GM12878 (cell line): ENCODE data around the gene SMARCB1. TPM values are rescaled to one million over a fixed set of nuclear protein-coding genes. Genes with fewer than 3 reads are reported as not detected.

ENCODE experiments used
- ATAC-seq: fragments of 200-7000 bp; cut with Tn5 transposase; 3 replicates; pipeline ENCODE4 v1.9.1; 2020; ENCODE audit warnings: mild to moderate bottlenecking, moderate library complexity
- BruUV-seq: library from RNA; stranded (reverse); fragments of 400-500 nt; replicated peaks from 2 replicates; lab custom pipeline; 2021; lab: Mats Ljungman, UMichigan
- CTCF ChIA-PET: fragments of 300-600 bp; sonication (Branson Sonifier 250); formaldehyde crosslinking; extraction: SDS; loops from one replicate; lab custom pipeline; 2021; ENCODE audit warnings: inconsistent platforms; lab: Yijun Ruan, JAX
- POLR2A ChIA-PET: fragments of 350-600 bp; formaldehyde crosslinking; extraction: SDS; loops from one replicate; lab custom pipeline; 2021; ENCODE audit warnings: inconsistent platforms; lab: Charles Lee
- RAD21 ChIA-PET: fragments of 300-600 bp; sonication (Branson Sonifier 250); formaldehyde crosslinking; loops from one replicate; lab custom pipeline; 2023; ENCODE audit warnings: antibody characterized with exemption; ENCODE audit not compliant: unreplicated experiment; lab: Charles Lee
- SMC1A ChIA-PET: fragments of 300-600 bp; sonication (Branson Sonifier 250); formaldehyde crosslinking; loops from one replicate; lab custom pipeline; 2023; ENCODE audit not compliant: unreplicated experiment, uncharacterized antibody; lab: Charles Lee
- DNase-seq: peaks from one replicate; pipeline ENCODE4 v3.0.0-alpha.2; 2011; ENCODE audit warnings: low read depth, low spot score
- FAIRE-seq: peaks from 3 replicates; lab custom pipeline; 2011; peaks lifted over from hg19 to GRCh38; lab: Jason Lieb, UNC
- H2AFZ ChIP-seq: 2 replicates; pipeline ENCODE4 v1.6.0; 2011; ENCODE audit warnings: low read depth, low read length, control low read depth; ENCODE audit not compliant: control insufficient read depth
- H3K27ac ChIP-seq: 2 replicates; pipeline ENCODE4 v1.5.1; 2011; ENCODE audit warnings: control low read depth; ENCODE audit not compliant: control insufficient read depth, insufficient read depth
- H3K27me3 ChIP-seq, 2 experiments: replicated peaks in 1 of 2; 2 replicates each; pipeline versions ENCODE4 v1.6.0 to v1.6.1; 2011; ENCODE audit warnings: low read length in 1 of 2; ENCODE audit not compliant: control insufficient read depth in 2 of 2, insufficient read depth in 2 of 2
- H3K36me3 ChIP-seq, 2 experiments: 2 replicates each; pipeline ENCODE4 v1.5.1; 2011; ENCODE audit warnings: low read length in 1 of 2; ENCODE audit not compliant: control insufficient read depth in 2 of 2, insufficient read depth in 2 of 2
- H3K4me1 ChIP-seq: 2 replicates; pipeline ENCODE4 v1.6.1; 2011; ENCODE audit warnings: mild to moderate bottlenecking, low read length, moderate library complexity, mixed read lengths; ENCODE audit not compliant: control insufficient read depth, insufficient read depth
- H3K4me2 ChIP-seq: 2 replicates; pipeline ENCODE4 v1.6.0; 2011; ENCODE audit warnings: control low read depth; ENCODE audit not compliant: control insufficient read depth, insufficient read depth
- H3K4me3 ChIP-seq: fragments of 200-600 bp; sonication (generic); 2 replicates; pipeline ENCODE4 v1.5.1; 2016
- H3K79me2 ChIP-seq: 2 replicates; pipeline ENCODE4 v1.6.0; 2011; ENCODE audit warnings: low read length; ENCODE audit not compliant: control insufficient read depth, insufficient read depth
- H3K9ac ChIP-seq: 2 replicates; pipeline ENCODE4 v1.8.0; 2011; ENCODE audit warnings: low read length, control low read depth, mixed read lengths; ENCODE audit not compliant: control insufficient read depth, insufficient read depth
- H3K9me3 ChIP-seq: replicated peaks from 3 replicates; pipeline ENCODE4 v1.5.1; 2011; ENCODE audit warnings: mild to moderate bottlenecking, low read length; ENCODE audit not compliant: control insufficient read depth, insufficient read depth
- H4K20me1 ChIP-seq: 2 replicates; pipeline ENCODE4 v1.6.0; 2011; ENCODE audit not compliant: control insufficient read depth, insufficient read depth
- BCL11A ChIP-seq: IDR thresholded peaks from 2 replicates; pipeline ENCODE4 v1.6.1; 2011; ENCODE audit warnings: low read depth, low read length
- BMI1 ChIP-seq: fragments of 450-650 bp; IDR thresholded peaks from 2 replicates; pipeline ENCODE4 v1.6.1; 2016; ENCODE audit warnings: mild to moderate bottlenecking, moderate library complexity, borderline replicate concordance
- GATAD2B ChIP-seq: fragments of 450-650 bp; conservative IDR thresholded peaks from 2 replicates; pipeline ENCODE4 v1.6.1; 2017; ENCODE audit warnings: low read depth, mild to moderate bottlenecking, moderate library complexity
- IRF4 ChIP-seq: IDR thresholded peaks from 2 replicates; pipeline ENCODE4 v1.6.1; 2011; ENCODE audit warnings: low read depth, low read length
- KAT2A ChIP-seq: conservative IDR thresholded peaks from 2 replicates; pipeline ENCODE4 v1.6.1; 2011; ENCODE audit warnings: low read depth, low read length; ENCODE audit not compliant: control insufficient read depth
- NFYA ChIP-seq: IDR thresholded peaks from 2 replicates; pipeline ENCODE4 v1.6.1; 2011; ENCODE audit warnings: low read depth, mild to moderate bottlenecking, low read length, improper control_type of control experiment, borderline replicate concordance
- NR2C1 ChIP-seq: fragments of 450-650 bp; IDR thresholded peaks from 2 replicates; pipeline ENCODE4 v1.6.1; 2017; ENCODE audit warnings: antibody characterized with exemption, mild to moderate bottlenecking, moderate library complexity
- USF1 ChIP-seq: IDR thresholded peaks from 2 replicates; pipeline ENCODE4 v1.6.1; 2011; ENCODE audit warnings: borderline replicate concordance, low read depth, mild to moderate bottlenecking, moderate library complexity, mixed read lengths, low read length; ENCODE audit not compliant: insufficient read depth; ENCODE audit errors: extremely low read length
- WRNIP1 ChIP-seq: IDR thresholded peaks from 2 replicates; pipeline ENCODE4 v1.6.1; 2011; ENCODE audit warnings: low read depth, low read length, improper control_type of control experiment, borderline replicate concordance
- WGBS: methylation state at CpG from one replicate; pipeline ENCODE4 v1.1.6; 2016; ENCODE audit warnings: low lambda C conversion rate; ENCODE audit not compliant: insufficient replicate concordance, insufficient coverage; ENCODE audit errors: missing lambda C conversion rate; 5-methylcytosine and 5-hydroxymethylcytosine counted together
- in situ Hi-C: fragments of 300-500 bp; cut with MboI; formaldehyde crosslinking; loops from 9 replicates; pipeline ENCODE4 v1.14.3; 2018; ENCODE audit warnings: mixed read lengths
- intact Hi-C: fragments of 100-400 bp; cut with micrococcal nuclease; formaldehyde crosslinking; loops from one replicate; pipeline ENCODE4 v1.14.2; 2022; ENCODE audit not compliant: unreplicated experiment
- polyA plus RNA-seq, 11 experiments: library from polyadenylated mRNA; depleted of rRNA in 4 of 11; unstranded in 6 of 11; stranded (reverse) in 5 of 11; fragments of >200 nt; fragmentation: Nextera tagmentation in 4 of 11; fragmentation: Illumina TruSeq in 1 of 11; extraction: Ambion mirVana in 4 of 11; extraction: Trizol in 1 of 11; gene quantifications; 1 replicate in 1 of 11; 2 replicates in 10 of 11; pipeline versions ENCODE4 v1.2.1 to v1.2.3, GENCODE V29; 2011 to 2016; ENCODE audit warnings: inconsistent platforms in 2 of 11, missing spikeins in 2 of 11, low read depth in 1 of 11
- total RNA-seq, 4 experiments: library from RNA; depleted of rRNA in 3 of 4; stranded (reverse); fragments of >200 nt in 3 of 4; fragmentation: Illumina TruSeq in 1 of 4; extraction: Trizol in 1 of 4; gene quantifications; 2 replicates each; pipeline versions ENCODE4 v1.2.1 to v1.2.3, GENCODE V29; 2013 to 2021
- TF ChIP-seq, protein P1 (sequence below): fragments of 450-650 bp; IDR thresholded peaks from 2 replicates; pipeline ENCODE4 v1.6.1; 2017; ENCODE audit warnings: mild to moderate bottlenecking, low read depth, inconsistent platforms; ENCODE audit not compliant: poor library complexity, severe bottlenecking

Gene SMARCB1
- total and polyA plus RNA-seq, 10 of the 15 experiments (the other 5 are each of a cell fraction or from before 2014, with no cell fraction given), result 9.1 to 215 (median 183) TPM

- intact Hi-C loops, result no loop called here
- no peak overlapping the region for H3K27ac ChIP-seq
- ChIA-PET CTCF (no interaction called here), POLR2A (no interaction called here), SMC1A (no interaction called here), RAD21 (no interaction called here)
- H3K79me2 ChIP-seq, result peaks cover 2% of the 10 kb centered on the region; the same call in 1 of the 2 replicates
- DNase-seq (no peak), ATAC-seq (no peak), FAIRE-seq (no peak)
- H3K9ac ChIP-seq, result no peak overlapping the region
- no peak overlapping the region for H2AFZ ChIP-seq
- H4K20me1 ChIP-seq, result no peaks in the 10 kb centered on the region
- no peak overlapping the region for H3K4me3 ChIP-seq
- WGBS, result 46% methylated on average over 14 of the region's 14 CpGs
- no peak overlapping the region for H3K4me2 ChIP-seq
- peaks cover 5% of the 10 kb centered on the region for H3K4me1 ChIP-seq
- no peaks in the 10 kb centered on the region for H3K9me3 ChIP-seq
- TF ChIP-seq GATAD2B, result no peak
- TF ChIP-seq, protein P1, sequence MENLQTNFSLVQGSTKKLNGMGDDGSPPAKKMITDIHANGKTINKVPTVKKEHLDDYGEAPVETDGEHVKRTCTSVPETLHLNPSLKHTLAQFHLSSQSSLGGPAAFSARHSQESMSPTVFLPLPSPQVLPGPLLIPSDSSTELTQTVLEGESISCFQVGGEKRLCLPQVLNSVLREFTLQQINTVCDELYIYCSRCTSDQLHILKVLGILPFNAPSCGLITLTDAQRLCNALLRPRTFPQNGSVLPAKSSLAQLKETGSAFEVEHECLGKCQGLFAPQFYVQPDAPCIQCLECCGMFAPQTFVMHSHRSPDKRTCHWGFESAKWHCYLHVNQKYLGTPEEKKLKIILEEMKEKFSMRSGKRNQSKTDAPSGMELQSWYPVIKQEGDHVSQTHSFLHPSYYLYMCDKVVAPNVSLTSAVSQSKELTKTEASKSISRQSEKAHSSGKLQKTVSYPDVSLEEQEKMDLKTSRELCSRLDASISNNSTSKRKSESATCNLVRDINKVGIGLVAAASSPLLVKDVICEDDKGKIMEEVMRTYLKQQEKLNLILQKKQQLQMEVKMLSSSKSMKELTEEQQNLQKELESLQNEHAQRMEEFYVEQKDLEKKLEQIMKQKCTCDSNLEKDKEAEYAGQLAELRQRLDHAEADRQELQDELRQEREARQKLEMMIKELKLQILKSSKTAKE, result no peak
- no peak for TF ChIP-seq USF1
- TF ChIP-seq KAT2A, result no peak
- TF ChIP-seq BMI1, result no peak
- TF ChIP-seq WRNIP1, result no peak
- TF ChIP-seq NR2C1, result no peak
- TF ChIP-seq IRF4, result no peak
- no peak for TF ChIP-seq NFYA
- TF ChIP-seq BCL11A, result no peak
- peaks cover 0 to 2% of the 10 kb centered on the region in 2 experiments; a peak in 1 of 4 replicates for H3K27me3 ChIP-seq
- in situ Hi-C loops, result no loop called here
- H3K36me3 ChIP-seq, result no peaks in the 10 kb centered on the region
- no TSS peak for BruUV-seq
These were observed 5.1 kb upstream of the SMARCB1 start for GRCh38 chr22:23781511-23782183.
